ENCODE measurements around the gene AFF2.
"Not testable (repeated sequence)": the region's sequence is repeated elsewhere in the genome, so short reads cannot be mapped to it uniquely, and the experiment has no call there.

Gene AFF2

DNA sequence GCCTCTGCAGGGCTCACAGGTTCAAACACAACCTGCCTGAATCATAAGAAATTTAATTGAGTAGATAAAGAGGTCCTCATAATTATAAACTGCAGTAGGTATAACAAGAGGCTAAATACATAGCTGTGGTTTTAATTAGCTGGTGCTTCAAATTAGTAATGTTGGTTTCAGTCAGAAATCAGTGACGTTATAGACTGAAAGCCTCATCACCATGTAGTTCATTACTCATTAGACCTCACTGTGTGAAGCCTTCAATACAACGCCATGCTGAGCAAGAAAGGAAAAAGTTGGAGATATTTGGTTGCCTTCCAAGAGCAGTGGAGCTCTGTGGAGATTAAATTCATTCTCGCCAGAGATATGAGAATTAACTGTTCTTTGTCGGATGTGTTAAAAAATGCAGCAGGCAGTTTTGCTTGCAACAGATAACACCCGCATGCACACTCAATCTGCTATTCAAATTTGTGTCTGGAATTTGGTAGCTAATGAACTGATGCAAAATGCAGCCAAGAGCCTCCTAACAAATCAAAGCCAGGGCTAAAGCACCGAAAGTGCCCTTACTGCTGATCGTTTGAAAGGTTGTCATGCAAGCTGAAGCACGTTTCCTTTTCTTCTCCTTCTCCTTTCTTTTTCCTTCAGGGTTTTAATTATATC lies 148.9 kb downstream of the AFF2 start:
- no peak for DNase-seq

DNA sequence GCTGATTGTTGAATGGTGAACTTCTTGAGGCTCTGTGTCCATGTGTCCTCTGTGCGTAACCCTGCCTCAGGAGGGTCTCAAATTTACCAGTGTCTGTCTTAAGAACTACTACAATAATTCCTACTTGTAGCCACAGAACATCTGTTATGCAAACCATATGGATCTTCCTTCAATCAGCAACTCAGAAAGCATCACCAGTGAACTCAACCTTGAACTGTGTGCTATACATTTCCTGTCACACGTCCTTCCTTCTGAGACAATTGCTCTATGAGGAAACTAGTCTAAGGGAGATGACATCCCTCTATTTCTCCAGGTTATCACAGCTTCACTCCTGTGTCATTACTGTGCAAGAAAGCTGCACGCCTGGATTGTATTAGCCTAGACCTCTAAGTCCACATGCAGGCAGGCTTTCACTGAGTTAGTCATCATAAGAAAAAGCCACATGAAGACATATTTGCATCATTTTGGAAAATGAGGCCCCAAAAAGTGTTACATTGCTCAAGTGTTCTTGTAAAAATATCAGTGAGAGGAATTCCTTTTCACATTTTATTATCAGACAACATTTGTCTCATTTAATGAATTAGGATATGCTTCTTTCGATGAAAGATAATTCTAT lies 157.8 kb downstream of the AFF2 start:
- DNase-seq = no peak

DNA sequence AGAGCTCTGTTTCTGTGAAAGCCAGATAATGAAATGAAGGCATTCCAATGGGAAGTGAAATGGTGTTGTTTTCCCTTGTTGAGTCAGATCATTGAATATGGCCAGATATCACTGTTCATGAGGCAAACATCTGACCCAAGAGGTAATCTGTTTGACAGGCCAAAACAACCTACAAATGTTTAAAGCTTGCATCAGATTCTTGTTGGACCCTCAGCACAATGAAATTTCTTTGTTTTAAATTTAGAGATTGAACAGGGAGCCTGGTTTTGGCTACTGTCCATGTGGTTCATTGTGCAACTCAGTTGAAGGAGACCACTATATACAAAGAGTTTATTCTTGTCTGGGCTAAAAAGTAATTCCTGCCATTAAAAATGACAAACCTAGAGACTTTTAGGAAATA lies 159.1 kb downstream of the AFF2 start:
- DNase-seq = no peak

DNA sequence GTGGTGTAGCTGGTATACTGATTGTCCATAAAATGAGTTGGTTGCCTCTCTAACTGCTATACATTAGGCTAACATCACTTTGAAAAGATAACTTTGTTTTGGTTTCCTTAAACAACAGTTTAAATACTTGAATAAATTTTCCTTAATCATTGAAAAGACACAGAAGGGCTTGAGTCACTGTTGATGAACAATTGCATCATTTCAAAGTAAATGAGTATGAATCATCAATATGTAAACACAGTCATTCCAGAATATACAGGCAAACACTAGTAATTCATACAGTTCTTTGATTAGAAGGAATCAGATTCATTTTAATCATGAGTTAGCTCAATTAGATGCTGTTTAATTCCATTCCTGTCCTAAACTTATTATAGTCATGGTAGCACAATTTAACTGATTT lies 160.6 kb downstream of the AFF2 start:
- no peak for DNase-seq

DNA sequence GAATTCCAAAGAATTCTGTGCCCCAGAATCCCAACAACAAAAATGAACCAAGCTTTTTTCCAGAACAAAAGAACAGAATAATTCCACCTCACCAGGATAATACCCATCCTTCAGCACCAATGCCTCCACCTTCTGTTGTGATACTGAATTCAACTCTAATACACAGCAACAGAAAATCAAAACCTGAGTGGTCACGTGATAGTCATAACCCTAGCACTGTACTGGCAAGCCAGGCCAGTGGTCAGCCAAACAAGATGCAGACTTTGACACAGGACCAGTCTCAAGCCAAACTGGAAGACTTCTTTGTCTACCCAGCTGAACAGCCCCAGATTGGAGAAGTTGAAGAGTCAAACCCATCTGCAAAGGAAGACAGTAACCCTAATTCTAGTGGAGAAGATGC lies 161.6 kb downstream of the AFF2 start:
- DNase-seq = no peak

DNA sequence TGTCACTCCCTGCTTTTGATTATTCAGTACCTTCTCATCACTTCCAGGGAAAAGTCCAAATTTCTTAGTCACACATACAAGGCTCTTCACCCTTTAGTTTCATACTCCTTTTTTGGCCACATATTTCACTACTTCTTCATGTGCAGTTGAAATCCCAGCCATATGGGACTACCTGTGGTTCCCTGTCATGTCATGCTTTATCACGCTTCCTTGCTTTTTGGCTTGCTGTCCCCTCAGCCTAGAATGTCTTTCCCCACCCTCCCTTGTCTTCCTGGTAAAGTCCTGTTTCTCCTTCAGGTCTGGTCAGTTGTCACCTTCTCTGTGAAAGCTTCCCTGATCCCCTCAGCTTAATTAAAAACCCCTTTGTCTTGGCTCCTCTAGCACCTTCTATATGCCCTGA lies 163.8 kb downstream of the AFF2 start:
- DNase-seq = no peak

DNA sequence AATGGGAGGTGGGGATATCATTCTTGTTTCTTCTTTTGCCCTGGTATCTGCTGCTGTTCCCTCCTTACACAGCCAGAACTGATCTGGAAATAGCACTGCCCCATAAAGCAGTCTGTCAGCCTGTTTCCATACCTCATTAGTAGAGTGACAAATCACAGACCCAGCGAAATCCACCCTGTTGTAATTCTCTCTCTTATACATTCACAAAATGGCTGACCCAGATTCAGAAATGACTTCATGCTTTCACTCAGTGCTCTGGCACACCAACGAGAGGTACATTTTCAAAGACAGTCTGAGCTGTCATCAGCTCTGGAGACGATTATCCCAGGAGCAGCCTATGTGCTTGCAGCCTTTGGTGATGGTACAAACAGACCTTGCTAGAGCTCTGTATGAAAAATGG lies 164.6 kb downstream of the AFF2 start:
- DNase-seq = no peak

DNA sequence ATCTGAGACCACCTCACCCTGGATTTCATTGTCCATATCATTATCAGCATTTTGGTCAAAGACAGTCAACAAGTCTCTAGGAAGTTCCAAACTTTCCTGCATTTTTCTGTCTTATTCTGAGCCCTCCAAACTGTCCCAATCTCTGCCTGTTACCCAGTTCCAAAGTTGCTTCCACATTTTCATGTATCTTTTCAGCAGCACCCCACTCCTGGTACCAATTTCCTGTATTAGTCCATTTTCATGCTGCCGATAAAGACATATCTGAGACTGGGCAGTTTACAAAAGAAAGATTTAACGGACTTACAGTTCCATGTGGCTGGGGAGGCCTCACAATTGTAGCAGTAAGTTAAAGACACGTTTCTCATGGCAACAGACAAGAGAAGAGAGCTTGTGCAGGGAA lies 168.8 kb downstream of the AFF2 start:
- not testable (repeated sequence) for DNase-seq

DNA sequence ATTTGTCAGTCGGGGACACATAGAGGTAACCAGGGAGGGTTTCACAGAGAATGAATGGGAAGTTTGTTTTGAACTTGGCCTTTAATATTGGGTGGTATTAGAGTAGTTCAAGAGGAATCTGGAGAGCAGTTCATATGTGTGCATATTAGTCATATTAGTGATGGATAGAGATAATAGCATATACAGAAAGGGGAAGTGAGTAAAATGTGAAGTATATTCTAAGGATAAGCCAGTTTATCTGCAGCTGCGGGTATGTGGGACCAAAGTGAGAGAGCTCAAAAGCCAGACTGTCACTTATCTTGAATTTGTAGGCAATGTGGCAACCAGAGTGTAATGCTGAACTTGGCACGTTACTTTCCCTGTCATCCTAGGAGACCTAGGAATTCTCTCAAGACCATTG lies 169.9 kb downstream of the AFF2 start:
- no peak for DNase-seq

DNA sequence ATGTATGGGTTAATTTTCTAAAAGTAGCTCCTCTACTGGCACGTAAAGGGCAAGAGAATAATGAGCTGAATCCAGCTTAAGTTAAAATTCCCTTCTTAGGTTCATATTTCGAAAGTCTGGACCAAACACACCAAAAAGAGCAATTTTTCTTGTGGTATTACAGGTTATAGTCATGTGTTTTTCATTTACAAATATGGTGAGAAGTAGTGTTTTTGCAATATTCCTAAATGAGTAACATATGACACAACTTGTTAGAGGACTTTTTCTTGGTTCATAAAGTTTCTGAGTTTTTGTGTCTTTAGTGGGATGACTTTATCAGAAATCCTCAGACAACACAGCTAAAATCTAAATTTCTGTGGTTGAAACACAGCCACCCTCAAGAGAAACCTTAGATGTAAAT lies 172.1 kb downstream of the AFF2 start:
- DNase-seq = no peak

DNA sequence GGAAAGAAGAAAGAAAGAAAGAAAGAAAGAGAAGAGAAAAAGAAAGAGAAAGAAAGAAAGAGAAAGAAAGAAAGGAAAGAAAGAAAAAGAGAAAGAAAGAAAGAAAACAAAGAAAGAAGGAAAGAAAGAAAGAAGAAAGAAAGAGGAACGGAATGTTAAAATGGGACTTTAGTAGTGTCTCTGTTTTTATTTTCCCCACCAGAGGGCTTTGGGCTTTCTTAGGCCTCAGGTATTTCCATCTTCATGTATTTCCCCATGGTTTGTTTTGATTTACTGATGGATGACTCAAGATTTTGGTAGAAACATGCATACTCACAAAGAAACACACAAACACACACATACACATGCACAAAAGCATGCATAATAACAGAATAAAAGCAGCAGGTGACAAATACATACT lies 181.2 kb downstream of the AFF2 start:
- DNase-seq = no peak

DNA sequence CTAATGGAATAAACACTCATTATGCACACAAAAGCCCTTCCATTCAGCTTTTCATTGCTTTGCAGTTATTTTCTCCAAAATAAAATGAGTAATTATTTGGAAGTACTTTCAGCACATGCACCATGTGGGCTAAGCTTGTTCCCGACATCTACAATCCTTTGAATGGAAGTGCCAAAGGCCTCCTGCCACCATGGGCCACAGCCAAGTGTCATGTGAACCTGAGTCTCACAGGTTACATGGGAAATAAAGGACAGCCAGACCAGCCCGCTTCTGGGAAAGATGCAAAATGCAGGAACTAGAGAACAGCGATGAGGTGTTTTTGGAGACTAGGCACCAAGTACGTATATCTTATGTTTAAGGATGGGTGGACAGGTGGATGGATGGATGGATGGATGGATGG lies 181.8 kb downstream of the AFF2 start:
- no peak for DNase-seq

DNA sequence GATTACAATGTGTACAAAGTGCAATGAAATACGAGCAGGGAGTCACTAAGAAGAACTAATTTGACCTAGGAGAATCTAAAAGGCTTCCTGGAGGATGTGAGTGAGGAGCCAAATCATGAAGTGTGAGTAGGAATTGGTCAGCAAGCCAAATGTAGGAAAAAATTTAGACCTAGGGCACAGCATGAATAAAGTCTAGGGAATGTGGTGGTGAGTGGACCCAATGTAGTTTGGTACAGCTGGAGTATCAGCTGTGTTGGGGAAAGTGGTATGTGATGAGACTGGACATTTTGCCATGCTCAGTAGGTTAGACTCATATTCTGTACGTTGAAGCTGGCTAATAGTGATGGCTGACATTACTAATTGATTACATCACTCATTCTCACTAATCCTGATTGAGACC lies 191.0 kb downstream of the AFF2 start:
- DNase-seq = no peak

DNA sequence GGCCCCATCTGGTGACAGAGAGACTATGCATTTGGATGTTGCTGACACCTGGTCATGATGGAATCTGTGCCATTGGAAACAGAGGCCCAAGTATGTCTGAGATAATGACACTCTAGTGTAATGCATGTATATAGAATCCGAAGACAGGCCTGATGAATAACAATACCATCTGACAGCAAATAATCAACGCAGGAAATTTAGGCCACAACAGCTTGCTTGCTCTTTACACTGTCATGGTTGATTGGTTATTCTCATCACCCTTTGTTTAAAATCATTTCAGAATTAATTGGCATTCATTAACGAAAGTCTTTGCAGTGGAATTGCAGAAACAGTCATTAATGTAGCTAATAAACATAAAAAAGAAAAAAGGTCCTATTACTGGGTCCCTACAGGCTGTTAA lies 194.8 kb downstream of the AFF2 start:
- no peak for DNase-seq

DNA sequence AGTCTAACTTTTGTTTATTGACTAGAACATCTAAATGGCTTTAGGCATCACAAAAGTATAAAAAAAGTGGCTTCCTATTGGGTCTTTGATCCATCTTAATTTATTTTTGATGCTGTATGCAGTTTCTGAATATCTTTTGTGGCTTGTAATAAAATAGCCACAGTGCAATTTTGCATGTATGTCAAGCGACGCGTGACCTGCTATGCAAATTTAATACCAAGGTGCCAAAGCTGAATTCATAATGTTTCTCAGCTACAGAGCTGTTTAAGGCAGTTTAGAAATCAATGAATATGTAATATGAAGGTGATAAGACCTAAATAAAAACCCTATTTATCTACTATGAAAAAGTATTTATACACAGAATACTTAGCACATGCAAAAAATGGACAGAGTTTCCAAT lies 197.8 kb downstream of the AFF2 start:
- DNase-seq = no peak

DNA sequence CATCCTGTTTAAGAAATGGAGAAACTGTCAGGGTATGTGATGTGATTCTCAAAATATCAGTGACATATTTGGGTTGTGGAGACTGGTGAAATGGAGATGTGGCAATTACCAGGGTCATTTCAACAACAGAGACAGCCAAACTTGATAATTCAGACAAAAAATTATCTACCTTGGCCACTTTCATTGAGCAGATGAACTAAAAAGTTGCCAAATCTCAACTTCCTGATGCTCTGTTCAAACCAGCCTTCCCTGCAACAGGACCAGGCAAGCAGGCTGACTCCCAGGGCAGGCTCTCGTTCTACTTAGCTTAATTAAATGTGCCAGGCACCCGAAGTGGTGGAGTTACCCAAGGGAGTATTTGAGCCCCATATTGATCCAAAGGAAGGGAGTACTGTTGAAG lies 199.6 kb downstream of the AFF2 start:
- DNase-seq = no peak

DNA sequence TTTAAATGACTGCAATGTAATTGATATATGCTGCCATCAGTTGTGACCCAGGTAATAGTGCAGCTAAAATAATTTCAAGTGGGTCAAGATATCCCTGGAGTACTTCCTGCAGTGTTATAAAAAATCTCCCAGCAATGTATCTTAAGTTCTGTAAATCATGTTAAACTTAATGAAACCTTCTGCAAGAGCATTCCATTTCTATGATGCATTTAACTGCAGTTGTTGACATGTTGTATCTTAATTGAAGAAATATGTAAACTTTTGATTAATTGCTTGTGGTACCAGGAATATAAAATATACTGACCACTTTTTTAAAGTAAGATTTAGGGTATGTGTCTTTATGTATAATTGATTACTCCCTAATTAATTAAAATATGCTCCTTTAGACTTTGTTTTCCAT lies 213.6 kb downstream of the AFF2 start:
- DNase-seq = no peak

DNA sequence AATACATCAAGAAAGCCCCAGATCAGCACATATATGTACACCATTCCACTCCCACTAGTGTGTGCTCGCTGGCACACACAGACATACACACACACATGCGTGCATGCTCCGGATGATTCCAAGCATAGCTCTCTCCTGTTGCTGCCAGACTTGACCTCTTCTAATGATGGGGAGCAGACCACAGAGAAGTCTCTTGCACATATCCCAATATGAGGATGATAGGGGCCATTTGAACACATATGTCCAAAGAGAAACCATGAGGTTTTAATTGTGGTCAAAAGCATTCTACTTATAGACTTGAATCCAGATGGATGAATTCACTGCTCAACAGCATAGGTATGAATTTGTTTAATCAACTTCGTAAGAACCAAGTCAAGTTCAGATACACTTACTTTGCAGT lies 214.9 kb downstream of the AFF2 start:
- no peak for DNase-seq

DNA sequence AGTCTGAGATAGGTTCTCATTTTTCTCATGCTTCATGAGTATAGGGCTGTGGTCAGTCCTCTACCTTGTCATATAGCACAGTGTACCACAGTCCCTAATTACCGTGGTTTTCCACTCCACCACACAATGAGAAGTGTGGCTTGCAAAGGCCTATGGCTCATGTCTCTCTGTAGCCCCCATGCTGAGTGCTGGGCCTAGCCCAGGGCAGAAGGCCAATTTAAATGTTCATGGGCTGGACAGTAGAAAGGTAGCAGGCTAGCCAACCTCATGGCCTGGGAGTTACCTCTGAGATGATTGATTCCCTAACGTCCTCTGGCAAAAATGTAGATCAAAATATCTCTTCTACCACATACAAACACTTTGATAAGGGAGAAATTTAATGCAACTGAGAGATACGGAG lies 222.5 kb downstream of the AFF2 start:
- DNase-seq = no peak

DNA sequence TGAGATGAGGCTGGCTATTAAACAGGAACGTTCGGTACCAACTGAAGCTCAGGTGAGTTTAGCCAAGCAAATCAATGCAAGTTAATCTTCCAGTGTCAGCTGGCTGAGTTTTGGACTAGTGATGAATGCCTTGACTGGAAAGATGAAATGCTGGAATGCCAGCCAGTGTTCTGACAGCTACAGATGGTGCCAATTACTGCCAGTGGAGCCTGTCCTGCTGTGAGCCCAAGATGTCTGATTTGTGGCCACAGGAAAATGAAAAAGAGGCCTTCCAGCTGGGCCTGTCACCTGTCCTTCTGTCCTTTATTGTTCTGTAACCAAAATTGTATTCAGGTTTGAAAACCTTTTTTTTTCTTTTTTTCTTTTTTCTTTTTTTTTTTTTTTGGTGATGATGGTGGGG lies 223.1 kb downstream of the AFF2 start:
- no peak for DNase-seq

DNA sequence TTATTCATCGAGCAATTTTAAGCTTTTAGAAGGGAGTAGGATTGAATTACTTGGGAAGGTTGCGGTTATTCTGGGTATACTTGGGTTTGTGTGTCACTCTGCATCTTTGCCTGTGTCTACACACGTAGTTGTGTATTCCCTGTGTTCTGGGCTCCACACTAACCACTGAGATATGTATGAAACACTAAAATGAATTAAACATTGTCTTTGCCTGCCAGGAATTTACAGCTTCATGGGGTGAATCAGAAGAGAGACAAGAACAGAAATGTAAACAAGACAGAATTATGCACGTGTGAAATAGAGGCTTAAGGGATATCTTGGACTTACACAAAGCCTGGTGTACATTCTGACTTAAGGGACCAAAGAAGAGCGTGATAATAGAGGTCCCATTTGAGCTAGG lies 228.5 kb downstream of the AFF2 start:
- no peak for DNase-seq

DNA sequence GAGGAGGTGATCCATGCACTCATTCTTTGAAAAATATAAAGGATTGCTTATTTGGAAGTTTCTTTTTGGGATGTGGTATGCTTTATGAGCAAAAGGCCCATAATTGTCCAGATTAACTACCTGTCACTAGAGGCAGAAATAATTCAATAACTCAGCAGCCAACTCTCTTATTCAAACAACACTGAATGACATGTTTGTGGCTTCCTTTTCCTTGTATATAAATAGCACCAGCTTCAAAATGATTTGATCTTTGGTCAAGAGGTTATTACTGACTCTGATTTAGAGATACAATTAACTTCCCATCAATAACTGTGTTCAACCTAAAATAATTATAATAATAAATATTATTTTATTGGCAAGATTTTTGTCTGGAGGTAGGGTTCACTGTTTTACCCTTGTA lies 232.3 kb downstream of the AFF2 start:
- DNase-seq = no peak

DNA sequence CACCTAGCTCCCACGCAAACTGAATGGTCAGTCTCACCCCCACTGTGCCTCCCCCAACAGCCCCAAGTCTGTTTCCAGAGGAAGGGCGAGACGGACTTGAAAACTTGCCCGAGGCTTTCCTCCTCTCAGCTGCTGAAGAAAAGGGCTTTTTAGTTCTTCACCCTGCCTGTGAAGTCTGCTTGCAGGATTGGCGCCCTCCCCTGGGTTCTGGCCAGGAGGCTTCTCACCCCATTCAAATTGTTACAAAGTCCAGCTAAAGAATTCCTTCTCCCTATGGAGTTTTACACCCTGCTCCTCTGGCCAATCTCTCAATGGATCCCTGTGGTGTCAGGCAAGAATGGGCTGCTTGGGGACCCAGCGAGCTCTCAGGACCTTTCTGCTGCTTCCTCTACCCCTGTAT lies 241.0 kb downstream of the AFF2 start:
- DNase-seq = no peak

DNA sequence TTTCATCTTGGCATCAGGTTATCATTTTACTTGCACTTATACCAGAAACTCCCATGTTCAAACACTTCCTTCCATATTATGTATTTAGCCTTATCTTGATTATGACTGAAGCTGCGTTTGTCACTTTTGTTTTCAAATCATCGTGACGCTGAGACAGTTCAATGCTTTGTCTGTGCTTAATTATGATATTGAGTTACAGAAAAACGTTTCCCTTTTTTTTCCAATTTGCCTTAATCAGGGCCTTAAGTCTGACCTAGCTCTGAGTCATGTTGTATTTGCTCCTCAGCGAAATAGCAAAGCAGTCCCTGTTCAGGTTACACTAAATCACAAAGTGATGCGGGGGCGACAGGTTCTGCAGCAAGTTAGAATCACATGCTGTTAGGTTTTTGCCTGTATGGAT lies 254.7 kb downstream of the AFF2 start:
- no peak for DNase-seq

DNA sequence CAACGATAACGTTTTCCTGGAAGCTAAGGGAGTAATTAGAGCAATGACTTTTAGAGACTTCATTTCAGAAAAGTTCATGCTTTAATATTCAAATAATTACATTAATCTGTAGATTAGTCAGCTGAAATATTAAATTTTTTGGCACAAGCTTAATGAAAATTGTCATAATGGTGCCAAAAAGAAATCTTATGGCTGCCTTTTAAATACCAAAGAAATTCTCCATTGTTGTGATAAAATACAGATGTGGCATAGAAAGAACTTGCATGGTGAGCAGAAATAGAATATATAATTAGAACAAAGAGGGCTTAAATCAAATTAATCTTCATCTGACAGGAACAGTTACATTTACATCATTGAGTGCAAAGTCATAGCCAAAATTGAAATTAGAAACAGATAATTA lies 263.5 kb downstream of the AFF2 start:
- DNase-seq = no peak

DNA sequence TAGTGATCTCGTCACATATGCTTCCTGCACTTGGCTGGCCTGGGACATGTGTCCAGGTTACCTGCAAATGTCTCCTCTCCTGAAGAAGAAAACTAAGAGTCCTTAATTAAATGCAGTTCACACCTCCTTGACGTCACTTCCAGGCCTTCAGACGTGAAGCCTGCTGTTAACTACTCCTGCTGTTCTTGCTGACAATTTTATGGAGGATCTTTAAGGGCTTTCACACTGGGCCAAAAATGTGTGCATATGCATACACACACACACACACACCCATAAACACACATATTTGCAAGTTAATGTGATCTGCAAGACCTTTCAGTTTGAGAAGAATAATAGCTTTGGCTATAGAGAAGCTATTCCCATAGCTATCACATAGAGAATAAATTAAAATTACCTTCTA lies 267.9 kb downstream of the AFF2 start:
- DNase-seq = no peak

Data from NCI-H2227 treated with DMSO at 0.1 percent for 48 hours (cell line).